HEK293 (cell line): ENCODE measurements around the gene TTLL12.

Source experiments
- CTCF ChIA-PET: fragments of 350-600 bp; formaldehyde crosslinking; extraction: SDS; loops from one replicate; lab custom pipeline; 2021; ENCODE audit warnings: antibody characterized with exemption; lab: Yijun Ruan, JAX
- POLR2A ChIA-PET: fragments of 300-600 bp; formaldehyde crosslinking; extraction: SDS; loops from one replicate; lab custom pipeline; 2020; ENCODE audit warnings: antibody characterized with exemption, inconsistent platforms; lab: Yijun Ruan, JAX
- H3K27ac ChIP-seq: fragments of 200-500 bp; sonication (Bioruptor generic); 2 replicates; pipeline ENCODE4 v1.5.1; 2014; ENCODE audit warnings: low read depth, low read length, control low read depth, inconsistent platforms; ENCODE audit errors: extremely low read depth
- H3K36me3 ChIP-seq, 2 experiments: fragments of 200-500 bp in 1 of 2; sonication (Bioruptor generic) in 1 of 2; 1 replicate in 1 of 2; 2 replicates in 1 of 2; pipeline ENCODE4 v1.5.1; 2014 to 2017; ENCODE audit warnings: inconsistent platforms in 2 of 2, low read length in 2 of 2; ENCODE audit not compliant: control insufficient read depth in 2 of 2, insufficient read depth in 1 of 2
- H3K4me1 ChIP-seq: fragments of 200-500 bp; sonication (Bioruptor generic); 2 replicates; pipeline ENCODE4 v1.5.1; 2014; ENCODE audit warnings: mild to moderate bottlenecking, low read length, inconsistent platforms; ENCODE audit not compliant: control insufficient read depth, insufficient read depth
- H3K4me3 ChIP-seq: 2 replicates; pipeline ENCODE4 v1.5.1; 2011; ENCODE audit warnings: low read depth, mild to moderate bottlenecking, control low read depth, low read length, moderate library complexity
- H3K9me3 ChIP-seq: fragments of 200-500 bp; sonication (Bioruptor generic); 2 replicates; pipeline ENCODE4 v1.5.1; 2014; ENCODE audit warnings: low read depth, low read length, inconsistent platforms; ENCODE audit not compliant: control insufficient read depth, insufficient read depth
- EGR2 ChIP-seq: fragments of 450-650 bp; formaldehyde crosslinking; IDR thresholded peaks from 2 replicates; pipeline ENCODE4 v1.5.1; 2016; ENCODE audit warnings: low read depth, missing biosample characterization, missing genetic modification characterization
- HOXA7 ChIP-seq: sonication (generic); formaldehyde crosslinking; IDR thresholded peaks from 2 replicates; pipeline ENCODE4 v1.8.1; 2022; ENCODE audit warnings: missing genetic modification reagents, borderline replicate concordance
- KLF10 ChIP-seq: fragments of 450-650 bp; IDR thresholded peaks from 2 replicates; pipeline ENCODE4 v1.5.1; 2018; ENCODE audit warnings: missing biosample characterization, mild to moderate bottlenecking, missing genetic modification characterization
- KLF17 ChIP-seq: fragments of 450-650 bp; formaldehyde crosslinking; IDR thresholded peaks from 2 replicates; pipeline ENCODE4 v1.5.1; 2016; ENCODE audit warnings: missing biosample characterization, missing genetic modification characterization
- KLF8 ChIP-seq: fragments of 450-650 bp; formaldehyde crosslinking; IDR thresholded peaks from 2 replicates; pipeline ENCODE4 v1.5.1; 2016; ENCODE audit warnings: missing biosample characterization, missing genetic modification characterization
- ZNF114 ChIP-seq: fragments of 450-650 bp; formaldehyde crosslinking; IDR thresholded peaks from 2 replicates; pipeline ENCODE4 v1.5.0; 2017; ENCODE audit warnings: missing biosample characterization, missing genetic modification characterization
- ZNF2 ChIP-seq: fragments of 450-650 bp; formaldehyde crosslinking; IDR thresholded peaks from 2 replicates; pipeline ENCODE4 v1.5.1; 2016; ENCODE audit warnings: missing biosample characterization, missing genetic modification characterization
- ZNF223 ChIP-seq: fragments of 450-650 bp; formaldehyde crosslinking; IDR thresholded peaks from 2 replicates; pipeline ENCODE4 v1.5.1; 2016; ENCODE audit warnings: missing biosample characterization, missing genetic modification characterization
- ZNF23 ChIP-seq: fragments of 450-650 bp; formaldehyde crosslinking; IDR thresholded peaks from 2 replicates; pipeline ENCODE4 v1.5.1; 2016; ENCODE audit warnings: missing biosample characterization, missing genetic modification characterization, borderline replicate concordance
- ZNF26 ChIP-seq: fragments of 450-650 bp; formaldehyde crosslinking; IDR thresholded peaks from 2 replicates; pipeline ENCODE4 v1.5.1; 2016; ENCODE audit warnings: missing biosample characterization, missing genetic modification characterization
- ZNF266 ChIP-seq: fragments of 450-650 bp; formaldehyde crosslinking; IDR thresholded peaks from 2 replicates; pipeline ENCODE4 v1.5.1; 2016; ENCODE audit warnings: missing biosample characterization, missing genetic modification characterization, low read depth
- ZNF398 ChIP-seq: fragments of 450-650 bp; formaldehyde crosslinking; IDR thresholded peaks from 2 replicates; pipeline ENCODE4 v1.5.1; 2017; ENCODE audit warnings: missing biosample characterization, missing genetic modification characterization
- ZNF544 ChIP-seq: fragments of 450-650 bp; formaldehyde crosslinking; IDR thresholded peaks from 2 replicates; pipeline ENCODE4 v1.5.0; 2017; ENCODE audit warnings: missing biosample characterization, missing genetic modification characterization
- ZNF555 ChIP-seq: fragments of 450-650 bp; formaldehyde crosslinking; conservative IDR thresholded peaks from 2 replicates; pipeline ENCODE4 v1.5.1; 2017; ENCODE audit warnings: missing biosample characterization, mild to moderate bottlenecking, missing genetic modification characterization, inconsistent platforms
- ZNF571 ChIP-seq: fragments of 450-650 bp; formaldehyde crosslinking; IDR thresholded peaks from 2 replicates; pipeline ENCODE4 v1.5.0; 2017; ENCODE audit warnings: missing biosample characterization, missing genetic modification characterization
- ZNF629 ChIP-seq: fragments of 450-650 bp; formaldehyde crosslinking; IDR thresholded peaks from 2 replicates; pipeline ENCODE4 v1.5.1; 2017; ENCODE audit warnings: missing biosample characterization, missing genetic modification characterization
- ZNF664 ChIP-seq: fragments of 450-650 bp; formaldehyde crosslinking; IDR thresholded peaks from 2 replicates; pipeline ENCODE4 v1.5.1; 2016; ENCODE audit warnings: missing biosample characterization, missing genetic modification characterization
- ZNF707 ChIP-seq: fragments of 450-650 bp; formaldehyde crosslinking; IDR thresholded peaks from 2 replicates; pipeline ENCODE4 v1.5.1; 2016; ENCODE audit warnings: missing biosample characterization, missing genetic modification characterization
- TF ChIP-seq, protein P1 (sequence below): fragments of 450-650 bp; formaldehyde crosslinking; conservative IDR thresholded peaks from 2 replicates; pipeline ENCODE4 v1.5.1; 2016; ENCODE audit warnings: low read depth, missing biosample characterization, missing genetic modification characterization
- TF ChIP-seq, protein P2 (sequence below): fragments of 450-650 bp; formaldehyde crosslinking; IDR thresholded peaks from 2 replicates; pipeline ENCODE4 v1.5.1; 2016; ENCODE audit warnings: missing biosample characterization, missing genetic modification characterization

The TTLL12 gene

DNA sequence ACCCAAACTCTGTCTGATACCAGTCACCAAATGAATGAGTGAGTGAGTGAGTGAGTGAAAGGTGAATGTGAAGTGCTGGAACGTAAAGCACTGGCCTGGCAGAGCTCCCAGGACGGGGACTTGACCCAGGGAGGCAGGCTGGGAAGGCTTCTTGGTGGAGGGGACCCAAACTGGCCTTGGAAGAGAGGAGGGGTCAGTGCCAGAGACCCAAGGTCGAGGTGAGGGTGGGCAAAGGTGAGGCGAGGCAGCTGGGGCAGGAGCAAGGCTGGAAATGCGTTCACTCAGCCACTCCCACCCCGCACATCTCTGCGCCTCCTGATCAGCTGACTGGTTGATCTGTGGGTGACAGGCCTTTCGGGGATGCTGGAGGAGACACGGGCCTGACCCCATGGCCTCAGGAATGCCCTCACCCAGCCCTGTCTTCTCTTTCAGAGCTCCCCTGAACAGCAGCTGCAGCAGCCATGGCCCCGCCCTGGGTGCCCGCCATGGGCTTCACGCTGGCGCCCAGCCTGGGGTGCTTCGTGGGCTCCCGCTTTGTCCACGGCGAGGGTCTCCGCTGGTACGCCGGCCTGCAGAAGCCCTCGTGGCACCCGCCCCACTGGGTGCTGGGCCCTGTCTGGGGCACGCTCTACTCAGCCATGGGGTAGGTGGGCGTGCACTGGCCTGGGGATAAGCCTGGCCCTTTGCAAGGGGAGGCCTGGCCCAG lies 28.0 kb downstream of the TTLL12 start:
- Histone ChIP-seq H3K9me3 (no peaks in the 10 kb centered on the region), H3K36me3 (peaks cover 0 to 4% of the 10 kb centered on the region in 2 experiments; a peak in 1 of 3 replicates), H3K27ac (no peak overlapping the region), H3K4me1 (no peaks in the 10 kb centered on the region), H3K4me3 (no peak overlapping the region)
- TF ChIP-seq, protein P1, sequence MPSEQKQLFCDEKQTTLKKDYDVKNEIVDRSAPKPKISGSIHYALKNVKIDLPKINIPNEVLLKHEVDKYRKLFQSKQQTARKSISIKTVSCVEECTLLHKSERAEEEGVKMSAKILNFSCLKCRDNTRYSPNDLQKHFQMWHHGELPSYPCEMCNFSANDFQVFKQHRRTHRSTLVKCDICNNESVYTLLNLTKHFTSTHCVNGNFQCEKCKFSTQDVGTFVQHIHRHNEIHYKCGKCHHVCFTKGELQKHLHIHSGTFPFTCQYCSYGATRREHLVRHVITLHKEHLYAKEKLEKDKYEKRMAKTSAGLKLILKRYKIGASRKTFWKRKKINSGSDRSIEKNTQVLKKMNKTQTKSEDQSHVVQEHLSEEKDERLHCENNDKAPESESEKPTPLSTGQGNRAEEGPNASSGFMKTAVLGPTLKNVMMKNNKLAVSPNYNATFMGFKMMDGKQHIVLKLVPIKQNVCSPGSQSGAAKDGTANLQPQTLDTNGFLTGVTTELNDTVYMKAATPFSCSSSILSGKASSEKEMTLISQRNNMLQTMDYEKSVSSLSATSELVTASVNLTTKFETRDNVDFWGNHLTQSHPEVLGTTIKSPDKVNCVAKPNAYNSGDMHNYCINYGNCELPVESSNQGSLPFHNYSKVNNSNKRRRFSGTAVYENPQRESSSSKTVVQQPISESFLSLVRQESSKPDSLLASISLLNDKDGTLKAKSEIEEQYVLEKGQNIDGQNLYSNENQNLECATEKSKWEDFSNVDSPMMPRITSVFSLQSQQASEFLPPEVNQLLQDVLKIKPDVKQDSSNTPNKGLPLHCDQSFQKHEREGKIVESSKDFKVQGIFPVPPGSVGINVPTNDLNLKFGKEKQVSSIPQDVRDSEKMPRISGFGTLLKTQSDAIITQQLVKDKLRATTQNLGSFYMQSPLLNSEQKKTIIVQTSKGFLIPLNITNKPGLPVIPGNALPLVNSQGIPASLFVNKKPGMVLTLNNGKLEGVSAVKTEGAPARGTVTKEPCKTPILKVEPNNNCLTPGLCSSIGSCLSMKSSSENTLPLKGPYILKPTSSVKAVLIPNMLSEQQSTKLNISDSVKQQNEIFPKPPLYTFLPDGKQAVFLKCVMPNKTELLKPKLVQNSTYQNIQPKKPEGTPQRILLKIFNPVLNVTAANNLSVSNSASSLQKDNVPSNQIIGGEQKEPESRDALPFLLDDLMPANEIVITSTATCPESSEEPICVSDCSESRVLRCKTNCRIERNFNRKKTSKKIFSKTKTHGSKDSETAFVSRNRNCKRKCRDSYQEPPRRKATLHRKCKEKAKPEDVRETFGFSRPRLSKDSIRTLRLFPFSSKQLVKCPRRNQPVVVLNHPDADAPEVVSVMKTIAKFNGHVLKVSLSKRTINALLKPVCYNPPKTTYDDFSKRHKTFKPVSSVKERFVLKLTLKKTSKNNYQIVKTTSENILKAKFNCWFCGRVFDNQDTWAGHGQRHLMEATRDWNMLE (tag by site-specific recombination) = no peak
- no peak for TF ChIP-seq ZNF544
- no peak for TF ChIP-seq ZNF555 (tag by site-specific recombination)
- no peak for TF ChIP-seq EGR2
- TF ChIP-seq KLF10 = no peak
- TF ChIP-seq ZNF223 = no peak
- TF ChIP-seq ZNF266 (tag by site-specific recombination) = no peak
- TF ChIP-seq, protein P2, sequence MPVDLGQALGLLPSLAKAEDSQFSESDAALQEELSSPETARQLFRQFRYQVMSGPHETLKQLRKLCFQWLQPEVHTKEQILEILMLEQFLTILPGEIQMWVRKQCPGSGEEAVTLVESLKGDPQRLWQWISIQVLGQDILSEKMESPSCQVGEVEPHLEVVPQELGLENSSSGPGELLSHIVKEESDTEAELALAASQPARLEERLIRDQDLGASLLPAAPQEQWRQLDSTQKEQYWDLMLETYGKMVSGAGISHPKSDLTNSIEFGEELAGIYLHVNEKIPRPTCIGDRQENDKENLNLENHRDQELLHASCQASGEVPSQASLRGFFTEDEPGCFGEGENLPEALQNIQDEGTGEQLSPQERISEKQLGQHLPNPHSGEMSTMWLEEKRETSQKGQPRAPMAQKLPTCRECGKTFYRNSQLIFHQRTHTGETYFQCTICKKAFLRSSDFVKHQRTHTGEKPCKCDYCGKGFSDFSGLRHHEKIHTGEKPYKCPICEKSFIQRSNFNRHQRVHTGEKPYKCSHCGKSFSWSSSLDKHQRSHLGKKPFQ (tag by site-specific recombination) = no peak
- TF ChIP-seq ZNF664 = no peak
- TF ChIP-seq ZNF571 (tag by site-specific recombination) = no peak
- TF ChIP-seq KLF8 (tag by site-specific recombination) = no peak
- TF ChIP-seq ZNF398 (tag by site-specific recombination) = no peak
- TF ChIP-seq ZNF629 (tag by site-specific recombination) = no peak
- no peak for TF ChIP-seq ZNF707
- TF ChIP-seq HOXA7 = no peak
- no peak for TF ChIP-seq ZNF23 (tag by site-specific recombination)
- no peak for TF ChIP-seq KLF17
- no peak for TF ChIP-seq ZNF114 (tag by site-specific recombination)
- no peak for TF ChIP-seq ZNF26 (tag by site-specific recombination)
- no peak for TF ChIP-seq ZNF2 (tag by site-specific recombination)
- POLR2A ChIA-PET = interaction anchor here (0.6 kb wide), 1 partner anchor 28 kb away, joined by 3 read pairs; the partner anchor contains the start of gene TTLL12
- CTCF ChIA-PET = interaction anchor here (0.6 to 0.9 kb wide), 5 partner anchors 11 to 423 kb away, joined by 3 to 4 read pairs (median 3); no protein-coding TSS in a partner anchor
